Activated CD4-positive, CD25-positive, alpha-beta regulatory T cell treated with anti-CD3 and anti-CD28 coated beads, Interleukin-2, amount 50 U/mL, for 72 hours (primary cell): ENCODE results near the gene SSRP1.
"Not testable (repeated sequence)": the region's sequence is repeated elsewhere in the genome, so short reads cannot be mapped to it uniquely, and the experiment has no call there.

Experiments
- DNase-seq: peaks from one replicate; pipeline ENCODE4 v3.0.0; 2021

The SSRP1 gene

DNA sequence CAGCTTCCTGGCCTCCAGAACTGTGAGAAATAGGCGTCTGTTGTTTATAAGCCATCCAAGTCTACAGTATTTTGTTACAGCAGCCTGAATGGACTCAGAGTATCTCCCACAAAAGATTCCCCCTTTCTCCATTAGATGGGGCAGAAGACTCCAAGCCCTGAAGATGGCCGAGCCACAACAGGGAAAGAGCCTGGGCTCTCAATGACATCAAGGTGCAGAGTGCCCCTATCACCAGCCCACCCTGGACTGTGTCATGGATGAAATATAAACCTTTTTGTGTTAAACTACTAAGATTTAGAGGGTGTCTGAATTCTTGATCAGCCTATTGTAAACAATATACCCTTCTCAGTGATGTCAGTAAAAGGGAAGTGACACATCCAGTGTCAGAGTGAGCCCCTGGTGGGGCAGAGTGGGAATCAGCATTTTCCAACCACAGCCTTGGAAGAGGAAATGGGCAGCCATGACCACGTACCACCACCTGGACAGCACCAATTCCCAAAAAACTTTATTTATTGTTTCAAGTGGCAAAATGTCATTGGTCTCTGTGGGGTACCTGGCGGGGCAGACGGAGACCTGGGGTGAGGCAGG is 36.4 kb downstream of the SSRP1 start:
- DNase-seq = no peak

- DNase-seq = no peak
These were observed 38.5 kb downstream of the SSRP1 start for GRCh38 chr11:57297221-57297620.

- DNase-seq = not testable (repeated sequence)
These were observed 39.5 kb downstream of the SSRP1 start for GRCh38 chr11:57296205-57296604.

DNA sequence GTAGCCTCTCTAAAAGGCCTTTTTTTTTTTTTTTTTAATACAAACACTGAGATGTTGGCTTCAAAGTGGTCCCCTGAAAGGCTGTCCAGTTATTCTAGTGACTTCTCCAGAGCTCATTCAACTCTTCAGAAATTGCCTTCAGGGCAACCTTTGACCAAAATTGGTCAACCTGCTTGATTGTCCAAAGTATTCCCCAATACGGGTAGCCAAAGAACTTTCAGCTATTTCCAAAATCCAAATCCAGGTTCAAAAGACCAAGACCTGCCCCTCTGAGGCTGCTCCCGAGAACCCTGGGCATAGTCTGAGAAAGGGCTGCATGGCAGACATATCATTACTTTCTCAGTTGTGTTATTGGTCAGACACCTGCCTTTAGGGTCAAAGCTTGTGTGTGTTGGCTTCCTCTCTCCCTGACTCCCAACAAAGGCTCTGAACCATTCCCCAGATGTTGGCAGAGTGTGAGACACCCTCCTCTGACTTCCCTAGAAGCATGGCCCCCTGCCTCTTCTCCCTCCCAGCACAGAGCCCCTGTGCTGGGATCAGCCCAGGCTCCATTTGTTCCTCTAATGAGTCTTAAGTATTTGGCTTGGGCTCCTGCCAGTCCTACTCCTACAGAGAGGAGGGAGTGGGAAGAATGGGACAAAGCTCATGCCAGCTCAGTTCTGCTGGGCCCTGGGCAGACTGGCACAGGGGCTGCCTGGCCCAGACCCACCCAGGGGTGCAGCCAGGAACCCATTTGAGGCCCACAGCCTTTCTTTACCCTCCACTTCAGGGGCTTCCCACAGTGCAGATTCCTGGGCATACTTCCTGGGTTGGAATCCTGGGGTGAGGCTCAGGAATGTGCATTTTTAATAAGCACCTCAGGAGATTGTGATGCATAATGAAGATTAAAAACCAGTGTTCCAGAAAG is 41.2 kb downstream of the SSRP1 start:
- no peak for DNase-seq

DNA sequence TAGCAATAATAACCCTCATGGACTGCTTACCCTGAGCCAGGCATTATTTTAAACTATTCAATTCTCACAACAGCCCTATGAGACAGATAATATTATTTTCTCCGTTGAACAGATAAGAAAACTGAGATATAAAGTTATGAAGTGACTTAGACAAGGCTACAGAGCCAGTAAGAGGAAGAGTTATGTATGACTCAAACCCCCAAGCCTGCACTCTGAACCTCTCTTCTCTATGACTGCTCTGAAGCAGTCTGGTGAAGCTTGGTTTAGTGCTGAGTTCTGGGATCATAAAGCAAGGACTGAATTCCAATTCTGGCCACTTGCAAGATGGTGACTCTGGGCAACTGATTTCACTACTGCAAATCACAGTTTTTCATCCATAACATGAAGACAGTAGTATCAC is 45.4 kb downstream of the SSRP1 start:
- DNase-seq = no peak

GRCh38 chr11:57288771-57289579 is 46.7 kb downstream of the SSRP1 start:
- DNase-seq = no peak

DNA sequence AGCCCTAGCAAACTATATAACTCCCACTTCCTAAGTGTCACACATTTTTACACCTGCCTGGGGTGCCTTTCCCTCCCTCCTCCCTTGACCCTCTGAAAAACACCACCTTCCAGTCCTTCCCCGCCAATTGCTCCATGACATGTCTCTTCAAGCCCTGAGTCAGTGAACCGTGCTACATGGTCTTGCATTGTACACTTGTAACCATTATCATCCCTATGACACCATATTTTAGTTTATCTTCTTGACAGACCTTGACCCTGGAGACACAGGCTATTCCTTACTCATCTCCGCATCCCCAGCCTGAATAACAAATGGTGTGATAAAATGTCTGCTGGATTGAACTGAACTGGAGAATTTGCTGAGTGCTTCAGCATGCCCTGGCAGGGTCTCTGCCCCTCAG is 47.8 kb downstream of the SSRP1 start:
- no peak for DNase-seq

DNA sequence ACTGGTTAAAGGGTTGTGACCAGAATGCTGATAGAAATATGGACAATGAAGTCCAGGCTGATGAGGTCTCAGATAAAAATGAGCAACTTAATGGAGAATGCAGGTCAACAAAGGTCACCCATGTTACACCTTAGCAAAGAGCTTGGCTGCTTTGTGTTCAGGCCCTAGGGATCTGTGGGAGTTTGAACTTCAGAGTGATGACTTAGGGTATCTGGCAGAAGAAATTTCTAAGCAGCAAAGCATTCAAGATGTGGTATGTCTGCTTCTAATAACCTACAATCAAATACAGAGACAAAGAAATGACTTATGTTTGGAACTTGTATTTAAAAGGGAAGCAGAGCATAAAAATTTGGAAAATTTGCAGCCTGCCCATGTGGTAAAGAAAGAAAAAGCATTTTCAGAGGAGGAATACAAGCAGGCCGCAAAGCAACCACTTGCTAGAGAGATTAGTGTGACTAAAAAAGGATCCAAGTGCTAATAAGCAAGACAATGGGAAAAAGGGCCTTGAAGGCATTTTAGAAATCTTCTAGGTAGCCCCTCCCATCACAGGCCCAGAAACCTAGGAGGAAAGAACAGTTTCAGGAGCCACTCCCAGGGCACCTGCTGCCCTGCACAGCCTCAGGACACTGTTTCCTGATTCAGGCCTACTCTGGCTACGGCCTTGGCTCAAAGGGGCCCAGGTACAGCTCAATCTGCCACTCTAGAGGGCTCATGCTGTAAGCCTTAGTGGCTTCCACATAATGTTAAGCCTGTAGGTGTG is 52.3 kb downstream of the SSRP1 start:
- DNase-seq = no peak

GRCh38 chr11:57281546-57281945 is 54.1 kb downstream of the SSRP1 start:
- DNase-seq = not testable (repeated sequence)

- DNase-seq = no peak
These were observed 56.6 kb downstream of the SSRP1 start for GRCh38 chr11:57279116-57279515.

DNA sequence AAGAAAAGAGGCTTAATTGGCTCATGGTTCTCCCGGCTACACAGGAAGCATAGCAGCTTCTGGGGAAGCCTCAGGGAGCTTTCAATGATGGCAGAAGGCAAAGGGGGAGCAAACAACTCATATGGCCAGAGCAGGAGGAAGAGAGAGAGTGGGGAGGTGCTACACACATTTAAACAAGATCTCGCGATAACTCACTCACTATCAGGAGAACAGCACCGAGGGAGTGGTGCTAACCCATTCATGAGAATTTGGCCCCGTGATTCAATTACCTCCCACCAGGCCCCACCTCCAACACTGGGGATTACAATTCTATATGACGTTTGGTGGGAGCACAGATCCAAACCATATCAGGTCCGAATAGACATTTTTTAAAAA is 57.0 kb downstream of the SSRP1 start:
- DNase-seq = no peak

DNA sequence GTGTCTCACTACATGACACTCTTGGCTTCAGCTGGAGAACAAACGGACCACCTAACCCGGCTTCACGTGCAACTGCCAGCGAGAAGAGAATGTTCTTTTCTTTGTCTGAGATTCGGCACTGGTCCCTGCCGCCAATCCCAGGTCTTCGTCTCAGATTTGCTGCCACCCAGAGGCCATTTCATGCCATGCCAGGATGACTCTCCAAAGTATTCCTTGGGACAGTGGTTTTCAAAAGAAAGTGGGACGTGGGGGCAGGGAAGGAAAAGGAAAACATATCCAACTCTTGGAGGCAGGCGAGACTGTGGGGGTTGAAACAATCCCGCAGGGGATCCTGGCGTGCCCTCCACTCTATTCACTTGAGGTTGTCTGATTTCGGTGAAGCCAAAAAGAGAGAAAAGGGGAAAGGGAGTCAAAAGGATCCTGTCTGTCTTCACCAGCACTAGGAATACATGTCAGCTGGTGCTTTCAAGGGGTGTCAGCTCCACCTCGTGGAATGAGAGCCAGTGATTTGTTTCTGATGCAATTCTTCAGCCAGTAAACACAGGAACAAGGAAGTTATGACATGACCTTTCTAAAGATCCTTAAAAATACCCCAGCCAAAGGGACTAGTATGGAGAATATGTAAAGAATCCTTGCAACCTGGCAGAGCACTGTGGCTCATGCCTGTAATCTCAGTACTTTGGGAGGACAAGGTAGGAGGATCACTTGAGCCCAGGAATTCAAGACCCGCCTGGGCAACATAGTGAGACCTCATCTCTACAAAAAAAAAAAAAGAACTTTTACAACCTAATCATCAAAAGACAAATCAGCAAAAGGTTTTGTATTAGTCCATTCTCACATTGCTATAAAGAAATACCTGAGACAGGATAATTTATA is 57.6 kb downstream of the SSRP1 start:
- DNase-seq = peak; percentile 34

DNA sequence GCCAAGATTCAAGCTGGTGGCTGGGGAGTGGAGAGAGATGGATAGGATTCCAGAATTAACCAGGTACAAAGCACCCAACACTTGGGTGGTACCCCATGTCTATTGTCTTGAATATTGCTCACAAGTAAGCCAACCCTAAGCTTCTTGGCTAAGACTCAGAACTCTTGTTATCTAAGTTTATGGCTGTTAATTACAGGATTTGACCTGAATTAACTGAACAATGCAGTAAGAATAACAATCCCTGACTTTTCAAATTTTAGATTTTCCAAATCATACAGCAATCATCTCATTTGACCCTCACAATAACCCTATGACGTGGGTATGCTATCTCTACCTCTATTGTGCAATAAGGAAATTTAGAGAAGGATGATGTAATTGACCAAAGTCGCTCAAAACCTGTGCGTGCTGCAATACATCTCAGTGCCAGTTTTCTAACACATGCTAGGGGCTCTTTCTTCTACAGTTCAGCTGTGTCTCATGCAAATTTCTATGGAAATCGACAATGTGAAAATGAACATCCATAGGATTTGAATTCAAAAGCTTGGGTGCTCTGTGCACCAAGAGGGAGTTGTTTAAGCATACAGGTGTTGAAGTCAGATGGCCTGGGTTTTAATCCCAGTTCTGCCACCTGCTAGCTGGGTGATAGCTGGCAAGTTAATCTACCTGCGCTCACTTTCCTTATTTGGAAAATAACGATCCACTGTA is 58.6 kb downstream of the SSRP1 start:
- DNase-seq = no peak

GRCh38 chr11:57276169-57276970 is 59.3 kb downstream of the SSRP1 start:
- no peak for DNase-seq
